Stimulated activated CD8-positive, alpha-beta memory T cell treated with anti-CD3 and anti-CD28 coated beads, Interleukin-15, amount 100 ng/mL, for 4 hours (primary cell): ENCODE data around the gene FXYD4.

Experiments used
- DNase-seq, 2 donors: peaks; one replicate each; pipeline ENCODE4 v3.0.0-alpha.2; 2020; ENCODE audit warnings: low read depth in 2 of 2

Gene FXYD4

DNA sequence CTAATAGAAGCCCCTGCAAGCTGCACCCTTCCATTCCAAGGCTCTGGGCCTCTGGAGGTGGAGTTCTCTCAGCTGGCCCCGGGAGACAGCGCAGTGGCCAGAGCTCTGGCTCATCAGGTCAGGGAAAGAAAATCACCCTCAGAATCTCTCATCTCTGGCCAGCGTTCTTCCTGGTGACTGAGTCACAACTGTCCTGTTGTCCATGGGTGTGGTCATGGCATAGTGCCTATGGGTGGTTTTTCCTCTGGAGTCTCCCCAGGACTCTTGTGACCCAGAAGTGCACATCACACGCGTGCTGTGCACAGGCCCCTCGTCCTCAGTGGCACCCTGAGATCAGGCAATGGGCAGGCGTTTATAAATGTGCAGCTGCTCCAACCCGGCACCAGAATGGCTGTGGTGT is 27.4 kb upstream of the FXYD4 start:
- DNase-seq = no peak

DNA sequence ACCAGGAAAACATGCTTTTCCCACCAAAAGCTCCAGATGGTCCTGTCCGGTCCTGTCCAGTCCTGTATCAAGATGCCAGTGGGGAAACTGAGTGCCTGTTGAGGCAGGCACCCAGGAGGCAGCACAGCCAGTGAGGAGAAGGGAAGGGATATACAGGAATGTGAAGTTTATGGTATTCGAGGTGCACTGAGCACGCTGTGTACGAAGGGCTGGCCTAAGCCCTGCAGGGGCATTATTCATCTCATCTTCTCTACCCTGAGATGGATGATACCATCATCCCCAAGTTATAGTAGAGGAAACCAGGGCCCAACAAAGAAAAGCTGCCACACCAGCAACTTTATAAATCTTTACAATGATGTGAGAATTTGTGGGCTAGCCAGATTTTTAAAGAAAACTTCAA is 23.4 kb upstream of the FXYD4 start:
- DNase-seq = no peak

DNA sequence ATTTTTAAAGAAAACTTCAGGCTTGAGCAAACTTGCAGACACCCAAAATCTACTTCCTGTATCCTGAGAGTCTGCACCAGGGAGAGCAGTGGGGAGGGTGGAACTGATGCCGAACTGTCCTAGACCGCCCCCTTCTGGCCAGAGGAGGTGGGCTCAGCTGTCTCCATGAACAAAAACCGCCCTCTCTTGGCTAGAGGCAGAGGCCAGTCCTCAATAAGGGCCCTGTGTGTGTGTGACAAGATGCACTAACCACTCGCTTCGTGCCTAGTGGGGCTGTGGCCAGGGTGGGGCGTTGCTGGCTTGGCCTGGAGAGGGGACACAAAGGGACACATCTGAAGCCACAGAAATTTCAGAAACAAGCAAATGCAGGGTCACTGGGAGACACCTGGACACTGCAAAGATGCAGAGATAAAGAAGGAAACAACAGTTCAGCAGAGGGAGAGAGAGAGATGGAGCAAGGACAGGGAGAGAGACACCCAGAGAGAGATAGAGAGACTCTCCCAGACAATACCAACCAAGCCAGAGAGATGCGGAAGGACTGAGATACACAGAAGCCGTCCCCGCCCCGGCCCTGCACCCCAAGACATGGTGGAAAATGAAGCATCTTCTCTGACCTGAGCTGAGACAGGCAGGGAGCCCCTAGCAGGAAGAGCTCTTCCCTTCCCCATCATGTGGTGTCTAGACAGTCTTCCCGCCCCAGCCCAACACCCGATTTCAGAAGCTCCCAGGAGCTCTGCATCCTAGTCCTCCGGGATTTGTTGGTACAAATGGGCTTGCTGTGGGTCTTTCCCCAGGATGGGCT is 22.7 kb upstream of the FXYD4 start:
- peak; percentile 57 to 71 for DNase-seq

DNA sequence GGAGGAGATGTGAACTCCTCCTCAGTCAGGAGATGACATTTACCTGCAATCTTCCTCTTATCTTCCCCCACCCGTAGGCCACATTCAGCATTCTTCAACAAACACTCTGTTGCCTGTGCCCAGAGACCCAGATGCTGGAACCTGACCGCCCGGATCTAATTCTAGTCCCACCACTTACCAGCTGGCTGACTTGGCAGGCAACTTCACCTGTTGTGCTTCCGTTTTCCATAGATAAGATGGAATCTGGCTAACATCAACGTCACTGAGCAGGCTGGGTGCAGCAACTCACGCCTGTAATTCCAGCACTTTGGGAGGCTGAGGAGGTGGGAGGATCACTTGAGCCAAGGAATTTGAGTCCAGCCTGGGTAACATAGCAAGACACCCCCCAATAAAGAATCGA is 21.3 kb upstream of the FXYD4 start:
- DNase-seq = no peak

DNA sequence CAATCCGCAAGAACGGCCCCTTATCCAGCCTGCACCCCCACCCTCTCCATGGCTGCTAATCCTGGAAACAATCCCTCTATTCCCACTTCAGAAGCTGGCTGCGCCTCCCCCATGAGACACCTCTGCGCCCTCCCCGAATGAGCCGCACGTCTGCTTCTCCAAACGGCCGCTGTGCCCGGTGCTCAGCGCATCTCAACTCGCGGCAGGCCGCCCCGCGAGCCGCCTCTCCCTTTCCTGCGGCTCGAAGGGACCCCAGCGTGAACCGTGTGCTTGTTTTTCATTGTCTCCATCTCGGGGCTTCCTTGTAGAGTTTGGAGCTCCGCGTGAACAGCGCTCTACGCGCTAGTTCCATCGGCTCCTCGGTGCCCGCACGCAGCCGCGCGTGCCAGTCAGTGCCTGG is 20.8 kb upstream of the FXYD4 start:
- no peak for DNase-seq

DNA sequence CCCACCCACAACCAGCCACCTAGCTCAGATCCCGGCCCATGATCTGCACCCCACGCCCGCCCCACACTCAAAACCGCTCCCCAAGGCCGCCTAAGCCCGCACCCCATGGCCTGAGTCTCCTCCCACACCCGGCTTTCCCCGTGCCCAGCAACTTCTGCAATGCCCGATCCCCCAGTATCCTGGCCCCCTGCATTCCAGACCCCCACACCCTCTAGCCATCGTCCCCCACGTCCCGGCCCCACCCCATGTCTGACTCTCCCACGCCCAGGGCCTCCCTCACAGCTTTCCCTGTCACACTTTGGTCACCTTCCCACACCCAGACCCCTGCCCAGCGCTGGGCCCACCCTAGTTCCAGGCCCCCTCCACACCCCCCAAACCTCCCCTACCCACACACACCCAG is 20.1 kb upstream of the FXYD4 start:
- DNase-seq = no peak

DNA sequence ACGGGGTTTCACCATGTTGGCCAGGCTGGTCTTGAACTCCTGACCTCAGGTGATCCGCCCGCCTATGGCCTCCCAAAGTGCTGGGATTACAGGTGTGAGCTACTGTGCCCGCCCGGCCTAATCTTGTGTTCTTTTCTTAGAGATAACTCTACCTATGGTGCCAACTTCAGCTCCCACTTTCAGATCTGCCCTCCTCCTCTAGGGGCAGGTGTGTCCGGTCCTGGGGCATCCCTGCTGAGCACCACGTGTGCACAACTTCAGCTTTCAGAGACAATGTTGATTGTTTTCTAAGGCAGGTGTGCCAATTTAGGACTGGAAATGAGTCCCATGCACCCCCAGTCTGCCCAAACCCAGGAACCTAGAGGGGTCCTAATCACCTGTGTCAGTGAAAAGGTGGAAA is 18.5 kb upstream of the FXYD4 start:
- no peak for DNase-seq

DNA sequence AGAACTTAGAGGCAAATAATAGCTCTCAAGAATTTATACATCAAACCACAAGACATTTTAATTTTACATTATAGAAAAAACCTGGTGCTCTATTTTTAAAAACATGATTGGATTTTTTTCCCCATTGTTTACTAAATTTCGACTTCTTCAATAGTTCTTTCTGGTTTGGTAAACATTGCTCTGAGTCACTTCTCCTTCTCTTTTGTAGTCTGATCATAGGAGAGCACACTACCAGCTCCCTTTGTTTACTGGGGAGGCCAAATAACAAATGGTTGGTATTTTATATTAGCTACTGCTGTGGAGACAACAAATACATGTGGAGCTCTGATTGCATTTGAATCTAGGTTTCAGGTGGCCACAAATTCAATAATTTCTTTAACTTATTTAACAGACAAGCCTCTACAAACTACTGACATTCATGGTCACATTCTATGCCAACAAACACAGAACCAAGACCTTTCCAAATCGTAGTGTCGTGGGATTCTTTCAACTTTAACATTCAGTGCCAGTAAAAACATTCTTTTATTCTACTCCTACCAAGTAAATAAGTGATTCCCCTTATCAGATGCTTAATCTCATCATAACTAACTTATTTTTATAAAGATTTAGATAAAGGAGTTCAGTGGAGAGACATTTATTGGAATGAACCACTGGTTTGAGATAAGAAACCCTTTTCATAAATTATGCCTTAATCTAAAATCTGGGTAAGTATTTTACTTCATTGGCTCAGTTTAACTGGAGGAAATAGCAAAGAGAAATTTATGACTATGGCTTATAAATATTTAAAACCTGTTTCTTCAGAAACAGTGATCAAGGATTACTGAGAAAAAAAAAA is 17.7 kb upstream of the FXYD4 start:
- DNase-seq = no peak

- no peak for DNase-seq
These were observed 17.2 kb upstream of the FXYD4 start for GRCh38 chr10:43354330-43354635.

GRCh38 chr10:43354879-43355380 is 16.5 kb upstream of the FXYD4 start:
- DNase-seq = no peak

- DNase-seq = no peak
These were observed 15.6 kb upstream of the FXYD4 start for GRCh38 chr10:43355749-43356371.

DNA sequence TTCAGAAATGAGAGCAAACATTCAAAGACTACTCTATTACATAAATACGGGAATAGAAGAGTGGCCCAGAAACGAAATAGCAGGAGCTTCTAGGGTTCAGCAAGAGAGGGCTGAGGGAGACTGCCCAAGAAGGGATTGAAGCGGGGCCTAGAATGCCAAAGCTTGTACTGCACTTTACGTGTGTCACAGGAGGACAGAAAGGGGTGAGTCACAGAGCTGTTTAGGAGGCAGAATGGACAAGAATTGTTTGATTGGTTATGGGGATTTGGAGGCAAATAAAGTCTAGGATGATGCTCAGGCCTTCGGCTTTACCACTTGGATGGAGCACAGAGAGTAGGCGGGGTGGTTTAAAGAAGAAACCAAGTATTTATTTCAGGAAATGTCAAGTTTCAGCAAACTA is 11.3 kb upstream of the FXYD4 start:
- no peak for DNase-seq

GRCh38 chr10:43361547-43362190 is 9.8 kb upstream of the FXYD4 start:
- peak in 1 of 2 donors; percentile 20 for DNase-seq

DNA sequence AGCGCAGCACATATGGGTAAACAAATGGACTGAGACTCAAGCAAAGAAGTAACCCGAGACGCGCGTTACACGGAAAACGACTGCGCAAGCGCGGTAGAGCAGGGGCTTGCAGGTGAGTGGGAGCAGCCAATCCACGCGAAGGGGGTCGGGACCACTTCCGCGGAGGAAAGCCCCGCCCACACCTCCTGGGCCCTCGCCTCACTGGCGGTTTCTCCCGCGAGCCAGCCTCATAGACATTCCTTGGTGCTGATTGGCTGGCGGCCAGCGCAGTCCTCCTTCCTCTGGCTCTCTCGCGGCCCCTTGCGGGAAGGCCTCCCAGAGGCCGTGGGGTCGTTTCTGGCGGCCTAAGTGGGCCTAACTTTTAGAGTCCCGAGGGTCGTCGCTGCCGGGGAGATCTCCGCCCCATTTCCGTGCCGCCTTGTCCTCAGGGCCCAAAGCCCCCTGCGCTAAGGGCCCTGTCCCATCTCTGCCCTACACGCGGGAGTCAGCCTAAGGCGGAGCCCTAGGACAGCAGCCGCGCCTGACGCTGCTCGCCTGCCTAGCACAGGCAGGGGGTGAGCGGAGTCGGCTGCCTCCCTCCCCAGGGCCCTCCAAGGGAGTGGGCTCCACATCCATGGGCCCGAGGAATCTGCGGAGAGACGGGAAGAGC is 9.1 kb upstream of the FXYD4 start:
- DNase-seq = peak; percentile 88 to 98

DNA sequence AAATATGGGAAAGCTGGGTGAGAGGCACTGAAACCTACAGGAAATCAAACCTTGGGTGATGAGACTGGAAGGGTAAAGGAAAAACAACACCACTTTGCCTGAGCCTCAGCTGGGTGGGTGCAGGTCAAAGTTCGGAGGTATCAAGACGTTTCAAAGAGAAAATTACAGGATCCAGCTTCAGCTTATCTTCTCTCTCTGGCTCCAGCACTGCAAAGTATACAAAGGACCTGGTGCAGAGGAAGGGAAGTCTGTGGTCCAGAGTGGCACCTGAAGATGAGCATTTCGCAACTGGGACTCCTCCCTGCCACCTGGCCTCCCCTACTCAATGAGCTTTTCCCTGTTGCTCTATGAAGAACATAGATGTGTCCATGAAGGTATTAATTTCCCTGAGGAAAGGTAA is 6.4 kb upstream of the FXYD4 start:
- no peak for DNase-seq

GRCh38 chr10:43369921-43370320 is 1.5 kb upstream of the FXYD4 start:
- no peak for DNase-seq

DNA sequence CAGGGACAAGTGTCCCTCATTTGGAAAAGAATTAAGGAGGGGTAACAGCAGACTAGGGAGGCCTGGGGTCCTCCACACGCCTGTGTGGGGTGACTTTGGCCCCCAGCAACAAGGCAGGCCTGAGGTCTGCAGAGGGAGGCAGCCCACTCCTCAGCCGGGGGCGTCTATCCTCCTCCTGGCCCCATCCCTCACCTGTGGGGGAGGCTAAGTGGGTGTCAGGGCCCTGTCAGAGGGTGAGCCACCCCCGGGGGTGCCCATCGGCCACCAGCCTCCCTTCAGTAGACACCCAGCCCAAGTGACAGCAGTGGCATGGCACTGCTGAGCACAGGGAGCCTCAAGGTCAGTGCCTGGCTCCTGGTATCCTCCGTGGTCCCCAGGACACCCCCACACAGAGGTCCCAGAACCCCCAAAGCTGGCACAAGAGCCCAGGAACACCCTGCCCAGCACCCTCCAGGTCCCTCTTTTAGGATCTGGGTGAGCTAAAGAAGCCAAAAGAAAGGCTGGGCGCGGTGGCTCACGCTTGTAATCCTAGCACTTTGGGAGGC is 693 bp upstream of the FXYD4 start:
- no peak for DNase-seq

- no peak for DNase-seq
These were observed 1.4 kb downstream of the FXYD4 start for GRCh38 chr10:43372765-43373361.

- no peak for DNase-seq
These were observed 2.0 kb downstream of the FXYD4 start for GRCh38 chr10:43373461-43373860.

DNA sequence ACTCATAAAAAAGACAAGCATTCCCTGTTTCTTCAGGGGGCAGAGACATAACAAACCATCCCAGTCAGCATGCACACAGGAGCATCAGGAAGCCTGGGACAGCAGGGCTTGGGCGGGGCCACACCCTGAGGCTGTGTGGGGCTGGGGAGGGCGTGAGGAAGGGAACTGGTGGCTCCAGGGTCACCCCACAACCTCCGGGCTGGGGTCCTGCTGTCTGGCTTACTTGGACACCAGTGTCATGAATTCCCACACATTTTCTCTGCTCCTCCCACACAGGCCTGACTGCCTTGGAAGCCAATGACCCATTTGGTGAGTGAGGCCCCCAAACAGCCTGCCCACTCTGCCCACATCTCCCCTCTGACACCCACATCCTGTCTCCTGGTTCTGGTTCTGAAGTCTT is 2.8 kb downstream of the FXYD4 start:
- DNase-seq = no peak

- DNase-seq = no peak
These were observed 4.1 kb downstream of the FXYD4 start for GRCh38 chr10:43375401-43376020.
